ENCODE data around the gene CHPF2. TPM values are rescaled to one million over a fixed set of nuclear protein-coding genes. Genes with fewer than 3 reads are reported as not detected.

Gene CHPF2
- total RNA-seq, 4 donors from 2014 or later: 21.5 to 28.6 (median 25.4) TPM

GRCh38 chr7:151283302-151283701, 51.0 kb downstream of the CHPF2 start:
- Histone ChIP-seq H3K4me3 (no peak overlapping the region), H3K27ac (no peak overlapping the region), H3K27me3 (peaks cover 6% of the 10 kb centered on the region), H3K9me3 (no peaks in the 10 kb centered on the region), H3K4me1 (no peaks in the 10 kb centered on the region), H3K36me3 (no peaks in the 10 kb centered on the region)
- 93% methylated on average over 2 of the region's 2 CpGs for WGBS
- no peak for DNase-seq (ENCODE audit: low spot score in 2 of 2)
- TF ChIP-seq POLR2A (IDR thresholded peaks at IDR 0.05) (no peak), EP300 (IDR thresholded peaks at IDR 0.05) (no peak), POLR2AphosphoS5 (IDR thresholded peaks at IDR 0.05) (no peak)
- TF ChIP-seq, protein P1, sequence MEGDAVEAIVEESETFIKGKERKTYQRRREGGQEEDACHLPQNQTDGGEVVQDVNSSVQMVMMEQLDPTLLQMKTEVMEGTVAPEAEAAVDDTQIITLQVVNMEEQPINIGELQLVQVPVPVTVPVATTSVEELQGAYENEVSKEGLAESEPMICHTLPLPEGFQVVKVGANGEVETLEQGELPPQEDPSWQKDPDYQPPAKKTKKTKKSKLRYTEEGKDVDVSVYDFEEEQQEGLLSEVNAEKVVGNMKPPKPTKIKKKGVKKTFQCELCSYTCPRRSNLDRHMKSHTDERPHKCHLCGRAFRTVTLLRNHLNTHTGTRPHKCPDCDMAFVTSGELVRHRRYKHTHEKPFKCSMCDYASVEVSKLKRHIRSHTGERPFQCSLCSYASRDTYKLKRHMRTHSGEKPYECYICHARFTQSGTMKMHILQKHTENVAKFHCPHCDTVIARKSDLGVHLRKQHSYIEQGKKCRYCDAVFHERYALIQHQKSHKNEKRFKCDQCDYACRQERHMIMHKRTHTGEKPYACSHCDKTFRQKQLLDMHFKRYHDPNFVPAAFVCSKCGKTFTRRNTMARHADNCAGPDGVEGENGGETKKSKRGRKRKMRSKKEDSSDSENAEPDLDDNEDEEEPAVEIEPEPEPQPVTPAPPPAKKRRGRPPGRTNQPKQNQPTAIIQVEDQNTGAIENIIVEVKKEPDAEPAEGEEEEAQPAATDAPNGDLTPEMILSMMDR (IDR thresholded peaks at IDR 0.05): no peak

GRCh38 chr7:151286148-151286547, 53.9 kb downstream of the CHPF2 start:
- TF ChIP-seq EP300 (IDR thresholded peaks at IDR 0.05): no peak
- TF ChIP-seq, protein P1 (IDR thresholded peaks at IDR 0.05): no peak
- no peak for TF ChIP-seq POLR2A (IDR thresholded peaks at IDR 0.05)
- no peak for TF ChIP-seq POLR2AphosphoS5 (IDR thresholded peaks at IDR 0.05)
- DNase-seq (ENCODE audit: low spot score in 2 of 2): no peak
- H3K4me3 ChIP-seq: no peak overlapping the region
- H3K27ac ChIP-seq: no peak overlapping the region
- H3K9me3 ChIP-seq: no peaks in the 10 kb centered on the region
- H3K36me3 ChIP-seq: no peaks in the 10 kb centered on the region
- WGBS: 20% methylated on average over 2 of the region's 2 CpGs
- H3K27me3 ChIP-seq: peaks cover 6% of the 10 kb centered on the region
- H3K4me1 ChIP-seq: no peaks in the 10 kb centered on the region

Other genes with a start within 250 kb of the CHPF2 start
- gene NOS3, start 241.5 kb upstream of the CHPF2 start, total RNA-seq: 10 to 100 TPM in 1 of 4 donors, 1 to 10 TPM in 3; 2.6 to 10.9 (median 6.8) TPM
- 100 to 1,000 TPM in 2 of 4 donors, 10 to 100 TPM in 2; 27.0 to 195 (median 122) TPM for gene ATG9B, start 208.0 kb upstream of the CHPF2 start, total RNA-seq
- gene ABCB8, start 204.0 kb upstream of the CHPF2 start, total RNA-seq: 10 to 100 TPM; 29.5 to 42.3 (median 31.9) TPM
- 1 to 10 TPM; 2.6 to 8.7 (median 4.1) TPM for gene ASIC3, start 184.0 kb upstream of the CHPF2 start, total RNA-seq
- 10 to 100 TPM in 3 of 4 donors, 1 to 10 TPM in 1; 7.7 to 14.7 (median 13.4) TPM for gene CDK5, start 174.6 kb upstream of the CHPF2 start, total RNA-seq
- gene SLC4A2, start 172.9 kb upstream of the CHPF2 start, total RNA-seq: 10 to 100 TPM; 31.9 to 78.7 (median 59.7) TPM
- gene FASTK, start 151.7 kb upstream of the CHPF2 start, total RNA-seq: 100 to 1,000 TPM in 2 of 4 donors, 10 to 100 TPM in 2; 76.8 to 102 (median 90.9) TPM
- gene TMUB1, start 149.0 kb upstream of the CHPF2 start, total RNA-seq: 10 to 100 TPM; 32.5 to 50.3 (median 45.7) TPM
- gene AGAP3, start 146.0 kb upstream of the CHPF2 start, total RNA-seq: 100 to 1,000 TPM; 126 to 162 (median 134) TPM
- gene GBX1, start 64.8 kb upstream of the CHPF2 start, total RNA-seq: not detected
- not detected for gene ASB10, start 45.2 kb upstream of the CHPF2 start, total RNA-seq
- gene H2BK1, start 22.0 kb upstream of the CHPF2 start, total RNA-seq: not detected
- 10 to 100 TPM; 25.3 to 96.5 (median 40.1) TPM for gene ABCF2, start 5.3 kb upstream of the CHPF2 start, total RNA-seq
- 10 to 100 TPM in 2 of 4 donors, 1 to 10 TPM in 2; 9.6 to 15.8 (median 10.9) TPM for gene SMARCD3, start 16.2 kb downstream of the CHPF2 start, total RNA-seq
- 10 to 100 TPM; 39.3 to 70.8 (median 41.7) TPM for gene NUB1, start 109.3 kb downstream of the CHPF2 start, total RNA-seq
- gene WDR86, start 177.6 kb downstream of the CHPF2 start, total RNA-seq: 1 to 10 TPM in 2 of 4 donors, under 1 TPM in 1, not detected in 1; 0.81 to 2.8 (median 1.4) TPM
- not detected for gene CRYGN, start 207.7 kb downstream of the CHPF2 start, total RNA-seq